HepG2 (cell line): ENCODE measurements around the gene ATRIP. TPM values are rescaled to one million over a fixed set of nuclear protein-coding genes. Genes with fewer than 3 reads are reported as not detected.

Experiments used
- AKNA ChIP-seq: sonication (generic); formaldehyde crosslinking; IDR thresholded peaks from 2 replicates; pipeline ENCODE4 v1.4.0; 2020; ENCODE audit warnings: missing genetic modification reagents, borderline replicate concordance
- ATRX ChIP-seq: sonication (generic); formaldehyde crosslinking; IDR thresholded peaks from 2 replicates; pipeline ENCODE4 v1.4.0; 2020; ENCODE audit warnings: missing genetic modification reagents, borderline replicate concordance
- BCL6 ChIP-seq: IDR thresholded peaks from 2 replicates; pipeline ENCODE4 v1.6.1; 2016; ENCODE audit warnings: missing genetic modification reagents, missing compliant biosample characterization
- CENPX ChIP-seq: sonication (generic); formaldehyde crosslinking; IDR thresholded peaks from 2 replicates; pipeline ENCODE4 v1.9.0; 2021; ENCODE audit warnings: mild to moderate bottlenecking, missing genetic modification reagents, moderate library complexity
- DZIP1 ChIP-seq: sonication (generic); formaldehyde crosslinking; IDR thresholded peaks from 2 replicates; pipeline ENCODE4 v1.5.0; 2020; ENCODE audit warnings: mild to moderate bottlenecking, missing genetic modification reagents
- MNT ChIP-seq: fragments of 450-650 bp; IDR thresholded peaks from 2 replicates; pipeline ENCODE4 v1.6.1; 2016
- PAF1 ChIP-seq: IDR thresholded peaks from 2 replicates; pipeline ENCODE4 v1.6.1; 2016; ENCODE audit warnings: missing genetic modification reagents, missing compliant biosample characterization
- PAXIP1 ChIP-seq: sonication (generic); formaldehyde crosslinking; conservative IDR thresholded peaks from 2 replicates; pipeline ENCODE4 v1.4.0; 2020; ENCODE audit warnings: mild to moderate bottlenecking, missing genetic modification reagents, moderate library complexity
- THYN1 ChIP-seq: sonication (generic); formaldehyde crosslinking; IDR thresholded peaks from 2 replicates; pipeline ENCODE4 v1.8.1; 2023; ENCODE audit warnings: low read depth, mild to moderate bottlenecking, moderate library complexity, missing genetic modification reagents, borderline replicate concordance
- YY1 ChIP-seq: IDR thresholded peaks from 2 replicates; pipeline ENCODE4 v1.6.1; 2011; ENCODE audit warnings: low read length, low read depth, moderate library complexity, mild to moderate bottlenecking; ENCODE audit not compliant: insufficient read depth, insufficient replicate concordance
- ZFP1 ChIP-seq: IDR thresholded peaks from 2 replicates; pipeline ENCODE4 v1.6.1; 2016
- ZNF138 ChIP-seq: sonication (generic); formaldehyde crosslinking; IDR thresholded peaks from 2 replicates; pipeline ENCODE4 v1.5.0; 2020; ENCODE audit warnings: mild to moderate bottlenecking, low read depth, missing genetic modification reagents
- ZNF253 ChIP-seq: sonication (generic); formaldehyde crosslinking; IDR thresholded peaks from 2 replicates; pipeline ENCODE4 v1.8.0; 2022; ENCODE audit warnings: mild to moderate bottlenecking, missing genetic modification reagents, borderline replicate concordance
- ZNF431 ChIP-seq: sonication (generic); formaldehyde crosslinking; IDR thresholded peaks from 2 replicates; pipeline ENCODE4 v1.9.0; 2022; ENCODE audit warnings: missing genetic modification reagents, low read depth, mild to moderate bottlenecking, borderline replicate concordance
- ZNF543 ChIP-seq: sonication (generic); formaldehyde crosslinking; IDR thresholded peaks from 2 replicates; pipeline ENCODE4 v1.4.0; 2020; ENCODE audit warnings: mild to moderate bottlenecking, missing genetic modification reagents
- polyA plus RNA-seq, 8 experiments: library from polyadenylated mRNA; depleted of rRNA in 3 of 8; stranded (reverse) in 7 of 8; unstranded in 1 of 8; fragments of >200 nt; fragmentation: Illumina TruSeq in 4 of 8; extraction: Trizol in 4 of 8; gene quantifications; 2 replicates each; pipeline versions ENCODE4 v1.2.1 to v1.2.3, GENCODE V29; 2011 to 2016; ENCODE audit warnings: low read depth in 4 of 8, missing spikeins in 1 of 8, mixed read lengths in 1 of 8; ENCODE audit not compliant: insufficient read depth in 1 of 8
- total RNA-seq, 5 experiments: library from RNA; depleted of rRNA; stranded (reverse); fragments of >200 nt; fragmentation: Illumina TruSeq; extraction: Trizol; gene quantifications; 2 replicates each; pipeline ENCODE4 v1.2.3, GENCODE V29; 2016; ENCODE audit warnings: low read depth in 1 of 5

ATRIP gene
- total and polyA plus RNA-seq, 2 of the 13 experiments (the other 11 are each of a cell fraction or from before 2014, with no cell fraction given) = 5.1 to 12.5 TPM

- no peak for TF ChIP-seq MNT
- no peak for TF ChIP-seq AKNA
- TF ChIP-seq ZNF431 = peak; percentile 53
- TF ChIP-seq PAXIP1 (CRISPR knock-in tag) = peak; percentile 43; the same call in 1 of the 2 replicates
- TF ChIP-seq YY1 = peak; percentile 91
- TF ChIP-seq PAF1 (CRISPR knock-in tag) = no peak
- TF ChIP-seq DZIP1 (CRISPR knock-in tag) = no peak
- peak; percentile 11; the same call in 1 of the 2 replicates for TF ChIP-seq ZNF253 (CRISPR knock-in tag)
- TF ChIP-seq ATRX (CRISPR knock-in tag) = no peak
- peak; percentile 36; the same call in 1 of the 2 replicates for TF ChIP-seq THYN1 (CRISPR knock-in tag)
- no peak for TF ChIP-seq CENPX (CRISPR knock-in tag)
- peak; percentile 83; the same call in 1 of the 2 replicates for TF ChIP-seq ZNF543 (CRISPR knock-in tag)
- peak; percentile 90 for TF ChIP-seq ZNF138
- TF ChIP-seq BCL6 (CRISPR knock-in tag) = peak; percentile 40; the same call in 1 of the 2 replicates
- TF ChIP-seq ZFP1 (CRISPR knock-in tag) = no peak
These were observed 6.5 kb upstream of the ATRIP start, which contains the start of the genes CCDC51 and TMA7 (continued) for GRCh38 chr3:48439820-48440589.
